D721Med (cell line): Measurements from ENCODE around the gene PCSK5.

Experiments
- DNase-seq: peaks from one replicate; pipeline ENCODE4 v3.0.0; 2011; ENCODE audit warnings: low spot score; ENCODE audit not compliant: insufficient read length
- FAIRE-seq: peaks from 2 replicates; lab custom pipeline; 2011; peaks lifted over from hg19 to GRCh38; lab: Jason Lieb, UNC
- TF ChIP-seq, protein P1 (sequence below): IDR thresholded peaks from 2 replicates; pipeline ENCODE4 v1.5.1; 2012; ENCODE audit warnings: mild to moderate bottlenecking, control low read depth; ENCODE audit not compliant: insufficient read depth; ENCODE audit errors: missing control alignments

PCSK5 gene

DNA sequence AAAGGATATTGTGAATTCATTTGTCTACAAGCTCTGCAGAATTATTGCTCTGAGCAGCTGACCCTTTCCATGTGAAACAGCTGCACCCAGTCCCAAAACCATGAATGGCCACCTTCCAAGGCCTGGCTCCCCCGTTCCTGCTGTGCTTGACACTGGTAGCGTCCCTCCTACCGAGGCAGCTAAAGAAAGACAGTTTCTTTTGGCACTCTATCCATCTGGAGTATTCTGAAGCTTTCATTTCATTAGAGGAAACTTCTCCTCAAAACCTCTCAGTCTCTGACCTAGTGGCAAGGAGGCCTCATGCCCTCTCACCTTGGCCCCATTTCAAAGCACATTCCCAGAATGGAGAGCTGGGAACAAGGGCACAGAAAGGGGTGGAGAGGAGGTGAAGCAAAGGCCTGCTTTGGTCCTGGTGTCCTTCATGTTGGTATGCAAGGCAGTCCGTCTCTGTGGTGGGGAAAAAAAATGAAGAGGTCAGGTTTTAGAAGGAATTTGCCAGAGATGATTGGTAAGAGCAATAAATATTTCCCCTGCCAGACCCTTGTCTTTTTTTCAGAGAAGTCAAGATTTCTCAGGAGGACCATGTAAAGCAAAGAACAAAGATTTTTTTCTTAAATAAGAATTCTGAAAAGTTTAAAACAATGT, 271.7 kb downstream of the PCSK5 start:
- no peak for FAIRE-seq
- TF ChIP-seq, protein P1, sequence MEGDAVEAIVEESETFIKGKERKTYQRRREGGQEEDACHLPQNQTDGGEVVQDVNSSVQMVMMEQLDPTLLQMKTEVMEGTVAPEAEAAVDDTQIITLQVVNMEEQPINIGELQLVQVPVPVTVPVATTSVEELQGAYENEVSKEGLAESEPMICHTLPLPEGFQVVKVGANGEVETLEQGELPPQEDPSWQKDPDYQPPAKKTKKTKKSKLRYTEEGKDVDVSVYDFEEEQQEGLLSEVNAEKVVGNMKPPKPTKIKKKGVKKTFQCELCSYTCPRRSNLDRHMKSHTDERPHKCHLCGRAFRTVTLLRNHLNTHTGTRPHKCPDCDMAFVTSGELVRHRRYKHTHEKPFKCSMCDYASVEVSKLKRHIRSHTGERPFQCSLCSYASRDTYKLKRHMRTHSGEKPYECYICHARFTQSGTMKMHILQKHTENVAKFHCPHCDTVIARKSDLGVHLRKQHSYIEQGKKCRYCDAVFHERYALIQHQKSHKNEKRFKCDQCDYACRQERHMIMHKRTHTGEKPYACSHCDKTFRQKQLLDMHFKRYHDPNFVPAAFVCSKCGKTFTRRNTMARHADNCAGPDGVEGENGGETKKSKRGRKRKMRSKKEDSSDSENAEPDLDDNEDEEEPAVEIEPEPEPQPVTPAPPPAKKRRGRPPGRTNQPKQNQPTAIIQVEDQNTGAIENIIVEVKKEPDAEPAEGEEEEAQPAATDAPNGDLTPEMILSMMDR, result no peak
- DNase-seq, result no peak

DNA sequence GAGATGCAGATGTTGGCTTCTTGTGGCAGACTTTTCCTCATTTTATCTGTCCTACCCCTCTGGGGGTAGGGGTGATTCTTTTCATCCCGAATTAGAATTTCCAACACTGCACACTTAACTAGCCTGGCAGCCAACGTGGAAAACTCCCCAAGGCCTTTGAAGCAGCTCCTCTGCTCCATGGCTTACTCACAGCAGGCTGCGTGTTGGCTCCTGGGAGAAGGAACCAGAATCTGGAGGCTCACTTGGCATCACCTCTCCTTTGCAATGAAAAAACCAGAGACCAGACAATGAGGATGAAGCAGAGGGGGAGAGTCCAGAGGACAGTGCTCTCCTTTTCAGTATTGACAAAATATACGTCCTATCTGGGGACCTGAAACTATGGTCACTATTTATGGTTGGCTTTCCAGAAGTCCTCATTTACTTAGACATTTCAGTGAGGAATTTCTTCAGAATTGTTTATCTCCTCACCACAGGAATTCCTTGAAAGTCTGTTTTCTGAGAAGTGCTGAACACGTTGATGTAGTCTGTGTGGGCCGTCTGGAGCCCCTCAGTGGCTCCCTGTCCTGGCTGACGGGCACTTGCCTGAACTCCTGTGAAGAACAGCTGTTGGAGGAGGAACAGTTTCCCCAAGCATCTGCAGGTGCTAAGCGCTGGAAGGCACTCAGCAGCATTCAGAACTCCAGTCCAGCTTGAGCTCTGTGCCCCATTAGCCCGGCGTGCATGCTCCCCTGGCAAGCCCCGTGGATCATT, 272.5 kb downstream of the PCSK5 start:
- DNase-seq (no peak), FAIRE-seq (no peak)
- TF ChIP-seq, protein P1, result no peak

DNA sequence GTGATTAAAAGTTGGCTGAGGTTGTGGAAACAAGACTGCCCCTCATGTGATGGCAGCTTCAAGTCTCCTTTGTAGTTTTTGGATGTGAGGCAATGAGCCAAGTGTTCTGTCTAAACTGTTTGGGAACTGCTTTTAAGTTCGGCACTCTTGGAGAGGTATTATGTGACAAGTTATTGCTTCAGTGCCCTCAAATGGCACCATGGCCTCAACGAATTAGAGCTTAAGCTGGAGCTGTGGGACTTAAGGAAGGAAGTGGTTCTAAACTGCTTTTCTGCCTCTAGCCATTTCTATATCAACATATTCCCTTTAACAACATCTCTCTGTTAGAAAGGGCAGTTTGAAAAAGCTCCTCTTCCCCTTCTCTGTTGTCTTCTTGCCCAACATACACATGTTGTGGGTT, 276.1 kb downstream of the PCSK5 start:
- TF ChIP-seq, protein P1, result no peak
- DNase-seq (no peak), FAIRE-seq (no peak)

DNA sequence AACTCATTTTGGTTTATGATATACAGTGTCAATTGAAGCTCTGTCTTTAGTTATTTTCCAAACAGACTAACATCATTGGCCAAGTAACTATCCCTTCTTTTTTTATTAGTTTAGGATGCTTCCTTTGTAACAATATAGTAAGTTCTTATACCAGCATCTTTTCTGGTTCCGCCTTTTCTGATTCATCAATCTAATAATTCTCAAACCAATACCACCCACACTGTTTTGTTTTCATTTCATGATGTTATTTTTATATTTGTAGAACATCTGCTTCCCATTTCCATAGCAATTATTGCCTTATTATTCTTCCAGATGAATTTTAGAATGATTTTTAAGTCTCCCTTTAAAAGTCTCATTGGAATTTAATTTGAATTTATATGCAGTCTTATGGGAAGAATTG, 285.7 kb downstream of the PCSK5 start:
- TF ChIP-seq, protein P1, result no peak
- no peak for FAIRE-seq
- no peak for DNase-seq

DNA sequence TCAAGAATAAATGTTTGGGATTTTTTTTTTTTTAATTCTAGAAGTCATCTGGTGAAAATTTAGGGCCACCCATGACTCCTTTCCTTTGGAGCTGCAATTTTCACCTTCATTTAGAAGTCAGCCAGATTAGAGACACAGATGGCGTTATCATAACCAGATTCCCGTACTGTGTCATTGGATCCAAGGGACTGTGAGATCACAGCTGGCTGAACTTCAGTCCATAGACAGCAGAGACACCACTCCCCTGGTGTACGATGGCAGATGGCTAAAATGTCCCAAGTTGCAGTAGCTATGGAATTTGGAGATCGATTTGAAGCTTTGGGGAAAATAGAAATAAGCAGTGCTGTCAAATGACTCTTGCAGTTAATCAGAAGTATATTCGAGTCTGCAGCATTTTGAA, 287.5 kb downstream of the PCSK5 start:
- TF ChIP-seq, protein P1, result no peak
- DNase-seq, result no peak
- FAIRE-seq, result no peak

DNA sequence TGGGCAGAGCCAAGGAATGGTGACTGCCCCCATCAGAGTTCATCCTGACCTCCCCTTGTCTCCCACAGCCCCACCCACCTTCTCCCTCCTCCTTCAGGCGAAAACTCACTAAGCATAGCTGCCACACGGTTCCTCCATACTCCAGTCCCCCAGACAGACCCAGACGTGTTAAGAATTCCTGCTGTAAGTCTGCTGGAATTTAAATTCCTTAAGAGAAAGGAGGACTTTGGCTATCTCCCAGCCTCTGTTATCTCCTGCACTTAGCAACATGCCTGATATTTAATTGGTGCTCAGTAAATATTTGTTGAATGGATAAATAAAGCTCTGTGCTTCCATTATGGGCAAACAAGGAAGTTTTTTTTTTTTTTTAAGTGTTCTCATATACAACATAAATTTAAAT, 290.1 kb downstream of the PCSK5 start:
- no peak for DNase-seq
- FAIRE-seq, result no peak
- TF ChIP-seq, protein P1, result no peak
